ENCODE data around the gene LRRC4.

- TF ChIP-seq EZH2 (IDR thresholded peaks at IDR 0.05) (no peak), POLR2AphosphoS5 (IDR thresholded peaks at IDR 0.05; ENCODE audit: borderline replicate concordance, low read depth, low read length) (no peak), FOXP2 (optimal IDR thresholded peaks at IDR 0.05; ENCODE audit: control extremely low read depth, extremely low read length, insufficient read depth) (no peak)
Measured at GRCh38 chr7:128052404-128052803, 21.2 kb upstream of the LRRC4 start.

Data from SK-N-MC (cell line).